Measurements from ENCODE around the gene KLHL22.
"Not testable (repeated sequence)": the region's sequence is repeated elsewhere in the genome, so short reads cannot be mapped to it uniquely, and the experiment has no call there.

KLHL22 gene

DNA sequence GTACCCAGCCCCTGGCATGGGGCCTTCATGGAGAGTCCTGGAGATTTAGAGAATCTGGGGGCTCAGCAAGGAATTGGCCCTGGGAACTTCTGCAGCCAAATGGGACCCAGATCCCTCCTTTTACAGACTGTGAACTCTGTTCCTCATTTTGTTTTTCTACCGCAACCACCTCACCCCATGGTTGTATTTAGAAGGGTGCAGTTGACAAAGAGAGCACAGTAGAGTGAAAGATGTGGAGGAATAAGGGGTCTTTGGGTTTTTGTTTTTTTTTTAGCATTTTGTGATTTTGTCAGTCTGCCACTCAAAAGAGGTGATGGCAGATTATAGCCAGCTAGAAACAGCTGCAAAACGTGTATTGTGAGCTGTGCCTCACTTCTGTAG lies 99.7 kb downstream of the KLHL22 start:
- no peak for DNase-seq

DNA sequence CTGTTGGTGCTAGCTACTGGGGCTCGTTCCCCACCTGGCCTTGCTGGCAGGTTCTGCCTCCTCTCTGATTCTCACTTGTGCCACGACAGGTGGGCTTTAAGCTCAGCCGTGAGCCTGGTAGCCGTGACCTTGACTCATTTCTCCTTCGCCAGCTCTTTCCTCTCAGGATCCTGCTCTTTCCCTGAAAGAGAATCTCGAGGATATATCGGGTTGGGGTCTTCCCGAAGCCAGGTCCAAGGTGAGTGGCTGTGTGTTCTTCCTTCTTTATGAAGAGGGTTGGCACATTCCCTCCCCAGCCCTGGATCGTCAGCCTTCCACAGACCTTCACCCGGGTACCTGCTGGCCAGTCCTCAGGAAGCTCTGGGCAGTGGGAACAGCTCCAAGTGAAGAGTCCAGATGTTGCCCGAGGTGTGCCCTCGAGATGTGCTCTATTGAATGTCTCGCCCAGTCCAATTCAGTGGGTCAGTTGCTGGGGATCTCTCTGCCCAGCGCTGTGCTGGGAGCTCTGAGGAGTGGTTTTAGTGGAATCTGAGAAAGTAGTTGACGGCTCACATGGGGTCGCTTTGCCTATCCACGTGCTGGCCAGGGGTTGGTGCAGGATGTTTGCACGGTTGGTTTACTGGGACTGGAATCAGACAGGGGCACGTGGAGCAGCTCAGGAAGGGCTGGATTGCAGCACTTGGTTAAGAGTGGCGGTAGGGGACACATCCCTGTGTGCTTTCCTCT lies 100.3 kb downstream of the KLHL22 start:
- DNase-seq: no peak

DNA sequence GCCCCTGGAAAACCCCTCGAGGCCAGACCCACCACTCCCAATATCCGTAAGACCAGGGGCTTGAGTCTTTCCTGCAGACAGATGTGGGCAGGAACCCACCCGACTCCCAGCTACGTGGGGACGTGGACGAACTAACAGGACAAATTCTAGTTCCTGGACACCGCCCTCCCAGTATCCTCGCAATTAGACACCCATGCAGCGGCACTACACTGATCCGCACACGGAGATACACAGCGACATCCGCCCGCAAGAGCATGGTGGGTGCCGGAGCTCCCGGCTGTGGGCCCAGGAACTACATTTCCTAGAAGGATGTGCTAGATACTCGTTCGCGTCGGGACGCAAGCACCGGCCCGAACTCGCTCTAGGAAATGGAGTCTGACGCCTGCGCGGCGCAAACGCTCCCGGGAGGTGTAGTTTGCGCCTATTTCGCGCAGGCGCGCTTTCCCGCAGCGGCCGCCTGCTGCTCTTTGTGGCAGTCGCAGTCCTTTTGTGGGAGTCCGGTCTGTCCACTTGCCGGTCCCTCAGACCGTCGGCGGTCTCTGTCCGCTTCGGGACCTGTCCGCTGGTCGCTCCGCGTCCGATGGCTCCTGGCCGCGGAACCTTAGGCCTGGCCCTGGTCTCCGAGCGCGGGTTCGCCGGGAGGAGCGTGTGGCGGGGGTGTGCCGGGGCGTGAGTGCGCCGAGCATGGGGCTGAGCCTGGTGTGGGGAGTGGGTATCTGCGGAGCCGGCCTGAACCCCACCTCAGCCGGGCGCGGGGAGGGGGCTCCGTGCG lies 101.7 kb downstream of the KLHL22 start, which contains the start of gene ZNF74:
Gene ZNF74, plus strand, starts transcription at position 447 of the 772 bp plus-strand sequence. CDS start 478 bp downstream, outside the sequence.
- peak; percentile 90 for DNase-seq

DNA sequence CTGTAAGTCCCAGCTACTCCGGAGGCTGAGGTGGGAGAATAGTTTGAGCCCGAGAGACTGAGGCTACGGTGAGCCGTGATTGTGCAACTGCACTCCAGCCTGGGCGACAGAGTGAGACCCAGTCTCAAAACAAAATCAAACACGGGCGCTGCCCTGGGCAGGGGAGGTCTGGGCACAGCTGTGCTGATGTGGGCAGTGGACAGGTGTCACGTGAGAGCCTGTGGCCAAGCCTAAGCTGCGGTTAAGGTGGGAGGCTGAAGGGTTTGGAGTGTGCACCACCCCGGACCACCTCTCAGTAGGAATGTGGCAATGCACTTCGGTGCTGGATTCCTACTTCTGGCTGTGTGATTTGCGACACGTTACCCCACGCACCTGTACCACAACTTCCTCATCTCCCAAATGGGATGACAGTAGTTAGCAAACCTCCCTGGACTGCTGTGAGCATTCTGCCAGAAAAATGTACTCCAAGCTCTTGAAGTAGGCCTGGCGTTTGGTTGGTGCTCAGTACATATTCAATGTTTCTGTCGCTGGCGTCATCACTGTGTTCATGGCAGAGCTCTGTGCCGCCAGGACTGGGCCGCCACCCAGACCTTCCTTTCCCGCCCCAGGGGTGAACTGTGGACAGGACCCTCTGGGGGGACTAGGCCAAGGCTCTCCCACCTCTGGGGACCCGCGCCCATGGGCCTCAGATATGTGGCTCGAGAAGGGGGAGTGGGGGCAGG lies 102.5 kb downstream of the KLHL22 start:
- peak; percentile 8 for DNase-seq

DNA sequence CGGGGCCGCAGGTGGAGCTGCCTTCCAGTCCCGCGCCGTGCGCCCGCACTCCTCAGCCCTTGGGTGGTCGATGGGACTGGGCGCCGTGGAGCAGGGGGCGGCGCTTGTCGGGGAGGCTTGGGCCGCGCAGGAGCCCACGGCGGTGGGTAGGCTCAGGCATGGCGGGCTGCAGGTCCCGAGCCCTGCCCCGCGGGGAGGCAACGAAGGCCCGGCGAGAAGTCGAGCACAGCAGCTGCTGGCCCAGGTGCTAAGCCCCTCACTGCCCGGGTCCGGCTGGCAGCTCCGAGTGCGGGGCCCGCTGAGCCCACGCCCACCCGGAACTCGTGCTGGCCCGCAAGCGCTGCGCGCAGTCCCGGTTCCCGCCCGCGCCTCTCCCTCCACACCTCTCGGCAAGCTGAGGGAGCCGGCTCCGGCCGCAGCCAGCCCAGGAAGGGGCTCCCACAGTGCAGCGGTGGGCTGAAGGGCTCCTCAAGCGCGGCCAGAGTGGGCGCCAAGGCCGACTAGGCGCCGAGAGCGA lies 103.2 kb downstream of the KLHL22 start:
- not testable (repeated sequence) for DNase-seq
